Fibroblast of peridontal ligament (primary cell): ENCODE results near the gene CIC.
"Not testable (repeated sequence)": the region's sequence is repeated elsewhere in the genome, so short reads cannot be mapped to it uniquely, and the experiment has no call there.

Experiments used
- DNase-seq: peaks from one replicate; pipeline ENCODE4 v3.0.0-alpha.2; 2010; ENCODE audit errors: extremely low read depth

CIC gene

GRCh38 chr19:42255766-42256745 is 13.0 kb upstream of the CIC start:
- DNase-seq, result peak; percentile 44

GRCh38 chr19:42257842-42258241 is 11.2 kb upstream of the CIC start:
- not testable (repeated sequence) for DNase-seq

- no peak for DNase-seq
Observed at GRCh38 chr19:42261763-42262162, 7.3 kb upstream of the CIC start.

GRCh38 chr19:42266105-42266504 is 2.9 kb upstream of the CIC start:
- not testable (repeated sequence) for DNase-seq

- not testable (repeated sequence) for DNase-seq
Observed at GRCh38 chr19:42266928-42267603, 2.0 kb upstream of the CIC start.

- no peak for DNase-seq
Observed at GRCh38 chr19:42267644-42268141, 1.4 kb upstream of the CIC start.

- DNase-seq, result peak; percentile 99
Observed at GRCh38 chr19:42268142-42268703, 829 bp upstream of the CIC start.

- DNase-seq, result no peak
Observed at GRCh38 chr19:42269478-42270345, 660 bp downstream of the CIC start.

- peak; percentile 82 for DNase-seq
Observed at GRCh38 chr19:42270346-42271044, 1.4 kb downstream of the CIC start.

- no peak for DNase-seq
Observed at GRCh38 chr19:42271045-42271419, 2.0 kb downstream of the CIC start.

GRCh38 chr19:42271861-42272534 is 2.9 kb downstream of the CIC start:
- DNase-seq, result no peak

- no peak for DNase-seq
Observed at GRCh38 chr19:42272535-42272897, 3.5 kb downstream of the CIC start.

- DNase-seq, result no peak
Observed at GRCh38 chr19:42272989-42273406, 3.9 kb downstream of the CIC start.

- DNase-seq, result no peak
Observed at GRCh38 chr19:42273407-42274064, 4.5 kb downstream of the CIC start.

GRCh38 chr19:42274065-42274682 is 5.1 kb downstream of the CIC start:
- no peak for DNase-seq

GRCh38 chr19:42275103-42275502 is 6.1 kb downstream of the CIC start:
- DNase-seq, result no peak

- DNase-seq, result no peak
Observed at GRCh38 chr19:42275517-42275916, 6.5 kb downstream of the CIC start.

- no peak for DNase-seq
Observed at GRCh38 chr19:42276284-42276683, 7.2 kb downstream of the CIC start.

- no peak for DNase-seq
Observed at GRCh38 chr19:42276821-42277220, 7.8 kb downstream of the CIC start.
